Stomach smooth muscle (tissue), 2 donors: ENCODE results near the gene DSCAML1.

Experiments used
- H3K27ac ChIP-seq: one replicate; pipeline ENCODE4 v1.7.0; 2013; ENCODE audit warnings: mild to moderate bottlenecking, low read length, inconsistent platforms
- H3K27me3 ChIP-seq, 2 donors: one replicate each; pipeline ENCODE4 v1.7.0; 2013; ENCODE audit warnings: low read length in 2 of 2; ENCODE audit not compliant: insufficient read depth in 2 of 2, control insufficient read depth in 1 of 2
- H3K36me3 ChIP-seq, 2 donors: one replicate each; pipeline ENCODE4 v1.7.0; 2013; ENCODE audit warnings: low read length in 2 of 2; ENCODE audit not compliant: control insufficient read depth in 2 of 2, insufficient read depth in 2 of 2
- H3K4me1 ChIP-seq: one replicate; pipeline ENCODE4 v1.7.0; 2013; ENCODE audit warnings: low read length; ENCODE audit not compliant: control insufficient read depth, insufficient read depth
- H3K4me3 ChIP-seq, 2 donors: one replicate each; pipeline ENCODE4 v1.7.0; 2013; ENCODE audit warnings: low read length in 2 of 2
- H3K9ac ChIP-seq, 2 donors: one replicate each; pipeline ENCODE4 v1.7.0; 2013; ENCODE audit warnings: low read length in 2 of 2, mild to moderate bottlenecking in 1 of 2
- H3K9me3 ChIP-seq, 2 donors: one replicate each; pipeline ENCODE4 v1.7.0; 2013; ENCODE audit warnings: low read length in 2 of 2; ENCODE audit not compliant: control insufficient read depth in 2 of 2
- donor health status: healthy.
- donor health status: Pancreatic carcinoma.

The DSCAML1 gene

DNA sequence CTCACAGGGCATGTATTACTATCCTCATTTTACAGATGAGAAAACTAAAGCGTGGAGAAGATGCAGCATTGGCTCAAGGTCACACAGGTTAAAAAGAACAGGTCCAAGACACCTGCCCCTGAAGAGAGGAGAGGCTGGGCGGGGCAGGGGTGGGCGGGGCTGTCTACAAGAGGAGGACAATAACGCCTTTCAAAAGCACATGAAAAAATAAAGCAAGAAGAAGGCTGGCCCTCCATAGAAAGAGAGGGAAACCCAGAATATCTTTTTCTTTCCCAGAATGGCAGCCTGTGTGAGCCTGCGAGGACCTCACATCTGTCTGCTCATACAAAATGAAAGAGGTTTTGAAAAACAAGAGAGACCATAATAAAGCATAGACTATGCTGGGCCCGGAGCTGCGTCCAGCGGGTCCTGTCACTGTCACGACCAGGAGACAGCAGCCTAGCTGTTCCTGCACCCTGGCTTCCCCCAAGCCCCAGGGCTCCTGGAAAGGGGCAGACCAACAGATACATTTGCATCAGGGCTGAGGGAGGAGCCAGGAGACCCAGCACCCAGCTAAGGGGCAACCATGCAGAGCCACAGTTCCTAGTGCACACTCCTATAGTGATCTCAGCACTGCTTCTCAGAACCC lies 61.6 kb downstream of the DSCAML1 start:
- Histone ChIP-seq H3K9ac (no peak overlapping the region), H3K36me3 (no peaks in the 10 kb centered on the region), H3K4me1 (no peaks in the 10 kb centered on the region), H3K27ac (no peak overlapping the region), H3K9me3 (no peaks in the 10 kb centered on the region), H3K27me3 (no peaks in the 10 kb centered on the region), H3K4me3 (no peak overlapping the region)

DNA sequence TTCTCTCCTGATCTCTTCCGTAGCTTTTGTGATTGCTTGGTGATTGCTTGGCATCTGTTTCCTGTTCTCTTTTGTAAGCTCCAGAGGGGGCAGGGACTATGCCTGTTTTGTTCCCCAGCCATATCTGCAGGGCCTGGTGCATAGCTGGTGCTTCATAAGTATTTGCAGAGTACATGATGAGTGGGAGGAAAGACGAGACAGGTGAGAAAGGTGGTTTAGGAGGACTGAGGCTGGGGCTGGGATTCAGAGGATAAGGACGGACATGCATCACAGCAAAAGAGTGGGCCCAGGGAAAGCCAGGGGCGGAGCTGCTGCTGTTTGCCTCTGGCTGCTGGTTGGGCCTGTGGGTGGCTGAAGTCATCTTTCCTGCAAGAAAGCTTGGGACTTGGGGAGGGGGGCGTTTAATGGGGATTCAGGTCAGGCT lies 62.4 kb downstream of the DSCAML1 start:
- Histone ChIP-seq H3K27ac (no peak overlapping the region), H3K4me3 (no peak overlapping the region), H3K27me3 (no peaks in the 10 kb centered on the region), H3K9me3 (no peaks in the 10 kb centered on the region), H3K4me1 (no peaks in the 10 kb centered on the region), H3K36me3 (no peaks in the 10 kb centered on the region), H3K9ac (no peak overlapping the region)

DNA sequence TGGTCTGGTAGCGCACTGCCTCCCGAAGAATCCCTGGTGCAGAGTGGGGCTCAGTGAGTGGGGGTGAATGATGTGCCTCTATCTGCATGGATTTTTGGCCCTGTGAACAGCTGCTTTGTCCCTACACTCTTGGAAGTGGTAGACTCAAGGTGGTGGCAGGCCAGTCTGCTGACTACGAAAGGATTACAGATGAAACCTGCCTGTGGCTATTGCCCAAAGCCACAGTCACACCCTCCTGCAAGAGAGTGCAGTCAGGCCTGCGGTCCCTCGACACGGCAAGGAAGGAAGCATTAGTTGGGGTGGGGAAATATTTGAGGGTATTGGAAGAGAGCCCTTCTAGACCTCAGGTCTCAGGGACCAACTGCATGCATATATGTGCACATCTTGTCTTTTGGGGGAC lies 63.7 kb downstream of the DSCAML1 start:
- Histone ChIP-seq H3K9ac (no peak overlapping the region), H3K9me3 (no peaks in the 10 kb centered on the region), H3K36me3 (no peaks in the 10 kb centered on the region), H3K4me1 (no peaks in the 10 kb centered on the region), H3K27ac (no peak overlapping the region), H3K27me3 (no peaks in the 10 kb centered on the region), H3K4me3 (no peak overlapping the region)

DNA sequence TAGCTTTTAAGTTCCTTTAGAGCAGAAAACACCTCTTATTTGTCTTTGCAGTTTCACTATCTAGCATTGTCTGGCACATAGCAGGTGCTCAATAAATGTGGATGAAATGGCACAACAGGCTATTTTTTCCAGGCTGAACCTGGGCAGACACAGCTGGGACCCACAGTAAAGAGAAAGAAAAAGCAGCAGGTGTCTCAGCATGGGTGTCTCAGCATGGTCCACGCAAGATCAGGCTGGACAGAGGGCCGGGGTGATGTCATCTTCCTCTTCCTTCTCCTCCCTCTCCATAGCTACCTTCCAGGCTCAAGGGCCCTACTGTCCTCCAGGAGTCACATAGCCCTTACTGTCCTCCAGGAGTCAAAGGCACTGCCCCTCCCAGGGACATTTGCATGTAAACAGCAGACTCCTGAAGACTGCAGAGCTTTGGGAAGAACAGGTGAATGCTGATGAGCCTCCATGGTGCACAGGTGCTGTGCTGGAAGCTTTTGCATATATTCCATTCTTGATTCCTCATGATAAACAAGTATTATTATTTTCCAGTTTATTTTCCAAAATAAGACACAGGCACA lies 65.2 kb downstream of the DSCAML1 start:
- Histone ChIP-seq H3K9ac (no peak overlapping the region), H3K27ac (no peak overlapping the region), H3K4me1 (no peaks in the 10 kb centered on the region)

DNA sequence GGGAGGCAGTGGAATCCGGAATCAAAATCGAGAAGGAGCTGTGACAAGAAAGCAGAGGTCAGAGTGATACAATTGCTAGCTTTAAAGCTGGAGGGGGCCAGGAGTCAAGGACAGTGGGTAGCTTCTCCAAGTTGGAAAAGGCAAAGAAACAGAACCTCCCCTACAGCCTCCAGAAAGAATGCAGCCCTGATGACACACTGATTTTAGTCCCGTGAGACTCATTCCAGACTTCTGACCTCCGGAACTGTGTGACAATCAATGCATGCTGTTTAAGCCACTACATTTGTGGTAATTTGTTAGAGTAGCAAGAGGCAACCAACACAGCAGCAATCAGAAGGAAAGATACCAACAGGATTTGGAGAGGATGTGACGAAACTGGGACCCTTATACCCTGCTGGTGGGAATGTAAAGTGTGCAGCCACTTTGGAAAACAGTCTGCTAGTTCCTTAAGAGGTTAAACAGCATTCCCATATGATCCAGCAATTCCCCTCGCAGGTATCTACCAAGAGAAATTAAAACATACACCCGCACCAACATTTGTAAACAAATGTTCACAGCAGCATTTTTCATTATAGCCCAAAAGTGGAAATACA lies 66.7 kb downstream of the DSCAML1 start:
- Histone ChIP-seq H3K27ac (no peak overlapping the region), H3K36me3 (no peaks in the 10 kb centered on the region), H3K4me1 (no peaks in the 10 kb centered on the region), H3K27me3 (no peaks in the 10 kb centered on the region), H3K9me3 (no peaks in the 10 kb centered on the region), H3K4me3 (no peak overlapping the region), H3K9ac (no peak overlapping the region)

More for the DNA sequence above, 65.2 kb downstream of the DSCAML1 start:
- no peaks in the 10 kb centered on the region for H3K36me3 ChIP-seq
- H3K27me3 ChIP-seq = no peaks in the 10 kb centered on the region
- H3K9me3 ChIP-seq = no peaks in the 10 kb centered on the region
- H3K4me3 ChIP-seq = no peak overlapping the region

DNA sequence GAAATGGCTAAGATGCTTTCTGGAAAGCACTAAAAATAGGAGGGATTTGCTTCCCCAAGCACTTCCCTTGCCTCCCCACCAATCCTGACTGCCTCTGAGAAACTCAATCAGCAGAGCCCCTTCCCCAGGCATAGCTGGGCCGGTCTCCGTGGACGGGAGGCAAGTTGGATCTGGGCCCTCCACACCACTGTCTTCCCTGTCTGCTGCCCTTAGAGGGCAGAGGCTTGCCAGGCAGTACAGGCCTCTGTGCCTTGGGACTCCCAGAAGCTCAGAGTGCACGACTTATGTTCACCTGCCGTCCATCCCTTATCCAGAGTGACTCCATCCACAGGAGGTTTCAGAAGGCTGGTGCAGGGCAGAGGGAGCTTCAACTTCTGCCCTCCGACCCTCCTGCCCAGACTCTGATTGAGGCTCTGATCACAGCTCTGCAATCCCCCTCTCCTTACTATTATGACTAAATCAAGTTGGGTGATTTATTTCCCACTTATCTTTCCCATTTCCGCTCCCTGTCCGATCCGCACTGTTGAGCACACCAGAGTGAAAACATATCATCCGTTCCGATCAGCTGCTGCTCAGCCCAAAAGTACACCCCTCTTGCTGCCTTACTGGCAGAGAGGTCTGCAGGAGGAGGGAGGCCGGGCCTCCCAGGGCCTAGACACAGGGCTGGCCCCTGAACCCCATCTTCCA lies 71.8 kb downstream of the DSCAML1 start:
- Histone ChIP-seq H3K4me1 (no peaks in the 10 kb centered on the region), H3K27ac (no peak overlapping the region), H3K9ac (no peak overlapping the region), H3K9me3 (no peaks in the 10 kb centered on the region), H3K27me3 (no peaks in the 10 kb centered on the region), H3K4me3 (no peak overlapping the region), H3K36me3 (no peaks in the 10 kb centered on the region)

DNA sequence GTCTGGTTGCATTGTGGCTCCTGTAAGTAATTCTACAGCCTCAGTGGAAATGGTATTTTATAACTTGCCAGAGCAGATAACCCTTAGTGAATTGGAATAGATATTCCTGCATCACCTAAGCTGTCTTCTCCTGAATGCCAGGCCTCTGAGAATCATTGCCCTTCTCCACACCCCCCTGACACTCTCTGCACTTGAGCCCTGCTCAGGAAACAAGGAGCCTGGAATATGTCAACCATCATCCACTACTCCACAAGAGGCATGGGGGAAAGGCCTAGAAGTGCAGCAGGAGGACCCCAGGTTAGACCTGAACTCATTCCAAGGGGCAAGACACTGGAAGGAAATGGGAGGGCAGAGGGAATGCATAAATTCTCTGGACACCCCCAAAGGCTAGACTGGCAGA lies 72.4 kb downstream of the DSCAML1 start:
- Histone ChIP-seq H3K27me3 (no peaks in the 10 kb centered on the region), H3K4me1 (no peaks in the 10 kb centered on the region), H3K27ac (no peak overlapping the region), H3K9me3 (no peaks in the 10 kb centered on the region), H3K4me3 (no peak overlapping the region), H3K36me3 (no peaks in the 10 kb centered on the region), H3K9ac (no peak overlapping the region)

DNA sequence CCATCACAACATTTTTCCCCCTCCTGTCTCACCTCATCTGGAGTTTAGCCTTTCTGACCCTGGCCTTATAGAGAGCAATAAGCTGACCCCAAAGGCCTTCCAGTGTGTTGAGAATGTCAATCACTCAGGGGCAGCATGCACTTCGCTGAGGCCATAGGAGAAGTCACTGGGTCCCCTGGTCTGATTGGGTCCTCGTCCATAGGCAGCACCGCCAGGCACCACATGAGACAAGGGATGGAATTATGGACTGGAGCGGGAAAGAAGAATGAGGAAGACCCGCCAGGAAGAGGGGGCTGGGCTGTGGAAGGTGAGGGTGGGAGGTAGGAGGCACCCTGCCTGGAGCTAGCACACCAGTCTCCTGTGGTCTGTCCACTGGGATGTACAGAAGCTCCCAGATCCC lies 72.9 kb downstream of the DSCAML1 start:
- no peaks in the 10 kb centered on the region for H3K9me3 ChIP-seq
- H3K4me3 ChIP-seq = no peak overlapping the region
- H3K4me1 ChIP-seq = no peaks in the 10 kb centered on the region
- no peak overlapping the region for H3K27ac ChIP-seq
- H3K36me3 ChIP-seq = no peaks in the 10 kb centered on the region
- H3K9ac ChIP-seq = no peak overlapping the region
- H3K27me3 ChIP-seq = no peaks in the 10 kb centered on the region

DNA sequence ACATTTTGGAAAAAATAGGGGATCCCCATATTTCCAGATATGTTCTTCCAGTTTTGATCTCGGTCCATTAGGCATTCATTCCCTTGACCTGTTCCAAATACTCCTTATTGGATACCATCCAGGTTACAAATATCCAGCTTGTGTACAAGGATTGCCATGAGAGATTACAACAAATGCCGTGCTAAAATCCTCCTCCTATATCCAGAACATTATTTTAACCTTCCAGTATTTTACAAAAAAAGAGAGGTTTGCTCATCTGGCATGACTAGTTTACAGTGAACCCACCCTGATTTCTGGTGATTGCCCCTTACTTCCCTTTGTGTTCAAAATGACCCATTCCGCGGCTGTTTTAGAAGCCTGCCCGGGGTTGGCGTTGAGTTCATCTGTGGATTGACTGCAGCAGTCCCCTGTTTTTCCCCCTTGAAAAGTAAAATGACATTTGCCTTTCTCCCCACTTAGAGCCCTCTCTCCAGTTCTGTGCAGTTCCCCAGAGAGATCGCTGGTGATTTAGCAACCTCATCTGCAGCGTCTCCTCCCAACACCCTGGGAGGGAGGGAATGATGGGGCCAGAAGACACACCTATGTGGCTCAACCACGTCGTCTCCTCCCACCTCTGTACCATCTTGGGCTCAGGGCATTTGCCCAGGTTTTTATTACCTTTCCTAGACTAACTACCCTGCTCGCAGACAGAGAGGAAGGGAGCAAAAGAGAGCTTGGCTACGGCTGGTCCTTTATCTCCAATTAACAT lies 73.6 kb downstream of the DSCAML1 start:
- no peaks in the 10 kb centered on the region for H3K9me3 ChIP-seq
- no peak overlapping the region for H3K27ac ChIP-seq
- peaks cover 0 to 3% of the 10 kb centered on the region in 2 donors for H3K27me3 ChIP-seq
- H3K36me3 ChIP-seq = no peaks in the 10 kb centered on the region
- H3K4me3 ChIP-seq = no peak overlapping the region
- no peak overlapping the region for H3K9ac ChIP-seq
- H3K4me1 ChIP-seq = no peaks in the 10 kb centered on the region

DNA sequence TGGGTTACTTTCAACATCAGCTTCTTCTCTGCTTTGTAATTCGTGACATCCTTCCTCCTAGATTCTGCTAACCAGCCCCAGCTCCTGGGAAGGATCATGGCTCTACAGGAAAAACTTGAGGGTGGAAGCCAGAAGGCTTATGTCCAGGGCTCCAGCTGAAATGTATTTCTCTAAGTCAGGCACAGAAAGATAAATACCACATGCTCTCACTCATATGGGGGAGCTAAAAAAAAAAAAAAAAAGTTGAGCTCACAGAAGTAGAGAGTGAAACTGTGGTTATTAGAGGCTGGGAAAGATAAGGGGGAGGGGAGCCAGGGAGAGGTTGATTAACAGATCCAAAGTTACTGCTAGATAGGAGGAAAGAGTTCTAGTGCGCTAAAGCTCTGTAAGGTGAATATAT lies 74.9 kb downstream of the DSCAML1 start:
- Histone ChIP-seq H3K27me3 (peaks cover 3 to 4% of the 10 kb centered on the region in 2 donors), H3K27ac (no peak overlapping the region), H3K9me3 (no peaks in the 10 kb centered on the region), H3K9ac (no peak overlapping the region), H3K36me3 (no peaks in the 10 kb centered on the region), H3K4me1 (no peaks in the 10 kb centered on the region), H3K4me3 (no peak overlapping the region)
